C1 segment of cervical spinal cord (tissue), 14 donors: ENCODE data around the gene GPX6.
"Not testable (repeated sequence)": the region's sequence is repeated elsewhere in the genome, so short reads cannot be mapped to it uniquely, and the experiment has no call there.

ENCODE experiments used
- DNase-seq, 14 donors: peaks; one replicate each; lab custom pipeline; 2025; lab: John Stamatoyannopoulos, UW

GPX6 gene, protein sequence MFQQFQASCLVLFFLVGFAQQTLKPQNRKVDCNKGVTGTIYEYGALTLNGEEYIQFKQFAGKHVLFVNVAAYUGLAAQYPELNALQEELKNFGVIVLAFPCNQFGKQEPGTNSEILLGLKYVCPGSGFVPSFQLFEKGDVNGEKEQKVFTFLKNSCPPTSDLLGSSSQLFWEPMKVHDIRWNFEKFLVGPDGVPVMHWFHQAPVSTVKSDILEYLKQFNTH

GRCh38 chr6:28515676-28516075 lies at the start of gene GPX6:
Gene GPX6 (minus strand): TSS chr6:28515793. CDS start chr6:28515743, 50 bp downstream.
- no peak for DNase-seq

DNA sequence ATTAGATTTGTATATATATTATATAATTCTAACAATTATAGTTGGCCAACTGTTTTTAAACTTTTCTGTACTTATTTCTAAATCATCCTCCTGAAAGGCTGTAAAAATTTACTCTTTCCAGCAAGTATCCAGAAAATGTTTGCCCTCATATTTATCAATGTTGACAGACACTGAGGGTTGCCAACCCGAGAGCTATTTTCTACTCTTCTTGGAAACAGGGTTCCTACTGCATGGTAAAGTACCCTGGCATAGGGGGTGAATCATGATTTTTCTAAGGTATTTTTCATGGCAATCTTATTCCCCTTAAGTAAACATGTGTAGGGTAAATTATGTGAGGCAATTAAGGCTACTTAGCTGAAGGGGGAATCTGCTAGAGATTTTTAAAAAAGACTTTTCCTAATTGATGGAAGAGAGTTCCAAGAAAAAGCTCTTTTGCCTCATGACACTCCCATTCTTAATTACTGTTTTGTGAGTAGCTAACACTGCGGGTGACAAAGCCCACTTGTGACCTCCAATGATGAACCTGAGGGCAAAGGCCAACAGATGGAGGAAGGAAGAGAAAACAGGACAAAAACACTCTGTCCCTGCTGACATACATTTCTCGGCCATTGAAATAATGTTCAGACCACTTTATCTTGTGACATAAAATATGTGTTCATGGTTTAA lies 48.0 kb upstream of the GPX6 start:
- no peak for DNase-seq

GRCh38 chr6:28558629-28559028 lies 43.0 kb upstream of the GPX6 start:
- DNase-seq, result no peak

DNA sequence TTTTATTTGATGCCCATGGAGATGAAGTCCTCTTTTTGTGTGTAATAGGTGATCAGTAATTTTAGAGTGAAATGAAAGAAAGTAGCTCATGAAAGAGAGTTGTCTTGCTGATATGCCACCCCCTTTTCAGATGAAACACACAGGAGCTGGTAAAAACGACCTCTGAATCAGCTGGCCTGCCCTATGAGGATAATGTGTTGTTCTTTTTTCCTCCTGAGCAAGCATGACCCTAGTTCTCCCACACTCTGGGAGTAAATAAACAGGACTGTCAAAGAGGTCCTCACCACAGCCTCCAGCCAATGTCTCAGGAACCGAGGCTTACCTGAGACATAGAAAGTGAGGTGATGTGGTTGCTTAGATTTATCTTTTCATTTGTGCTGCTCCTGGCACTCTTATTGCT lies 39.5 kb upstream of the GPX6 start:
- DNase-seq, result no peak

GRCh38 chr6:28553986-28554881 lies 38.6 kb upstream of the GPX6 start:
- DNase-seq, result peak in 2 of 14 donors; percentile 0 to 4

DNA sequence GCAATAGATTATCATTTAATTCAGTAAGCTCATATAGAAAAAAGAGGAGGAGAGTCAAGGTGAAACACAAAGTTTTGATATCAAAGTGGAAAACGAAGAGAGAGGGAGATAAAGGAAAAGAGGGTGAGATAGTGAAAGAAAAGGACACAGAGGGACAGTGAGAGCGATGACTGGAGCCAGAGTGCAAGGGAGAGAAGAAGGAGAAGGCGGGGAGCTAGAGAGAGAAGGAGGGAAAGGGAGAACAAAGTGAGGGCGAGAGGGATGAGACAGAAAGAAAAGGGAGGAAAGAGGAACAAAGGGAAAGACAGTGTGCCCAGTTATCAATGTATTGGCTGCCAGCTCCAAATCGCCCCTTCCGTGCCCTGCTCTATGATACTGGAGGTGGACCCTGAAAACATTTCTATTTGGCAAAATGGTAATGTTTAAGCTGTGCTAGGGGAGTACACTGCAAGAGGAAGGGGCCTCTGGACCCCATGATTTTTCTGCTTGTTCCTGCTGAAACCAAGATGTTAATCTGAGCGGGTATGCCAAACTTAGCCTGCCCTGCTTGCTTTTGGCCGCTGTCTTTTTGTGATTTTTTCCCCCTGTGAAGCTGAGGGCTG lies 37.9 kb upstream of the GPX6 start:
- no peak for DNase-seq

DNA sequence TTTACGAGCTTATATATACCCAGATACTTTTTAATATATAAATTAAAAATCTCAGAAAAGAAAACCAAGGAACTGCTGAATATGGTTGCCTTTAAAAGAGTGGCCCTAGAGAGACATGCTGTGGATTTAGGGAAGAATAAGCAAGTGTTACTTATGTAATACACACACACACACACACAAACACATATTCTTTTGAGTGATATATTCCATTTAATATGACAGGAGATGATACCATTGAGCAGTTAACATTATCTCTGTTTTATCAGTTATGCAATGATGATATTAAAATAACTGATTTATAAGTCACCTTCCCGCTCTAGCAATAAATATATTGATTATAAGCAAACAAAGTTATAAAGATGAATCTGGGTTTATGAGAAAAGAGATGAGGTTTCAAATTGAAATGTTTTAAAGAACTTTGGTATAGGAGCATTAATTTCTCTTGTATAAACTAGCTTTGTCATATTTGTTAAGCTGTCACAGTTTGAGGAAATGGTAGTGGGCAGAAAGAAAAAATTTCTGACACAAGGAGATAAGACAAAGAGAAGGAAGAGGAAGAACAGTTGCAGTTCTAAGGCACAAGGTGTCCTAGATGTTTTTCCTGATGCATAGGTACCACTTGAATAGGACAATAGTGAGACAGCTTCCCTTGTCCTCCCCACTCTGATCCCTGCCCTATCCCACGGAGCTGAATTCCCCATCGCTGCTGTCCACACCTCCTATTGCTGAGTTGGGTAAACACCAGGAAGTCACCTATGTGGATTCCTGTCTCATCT lies 36.5 kb upstream of the GPX6 start:
- DNase-seq, result no peak

DNA sequence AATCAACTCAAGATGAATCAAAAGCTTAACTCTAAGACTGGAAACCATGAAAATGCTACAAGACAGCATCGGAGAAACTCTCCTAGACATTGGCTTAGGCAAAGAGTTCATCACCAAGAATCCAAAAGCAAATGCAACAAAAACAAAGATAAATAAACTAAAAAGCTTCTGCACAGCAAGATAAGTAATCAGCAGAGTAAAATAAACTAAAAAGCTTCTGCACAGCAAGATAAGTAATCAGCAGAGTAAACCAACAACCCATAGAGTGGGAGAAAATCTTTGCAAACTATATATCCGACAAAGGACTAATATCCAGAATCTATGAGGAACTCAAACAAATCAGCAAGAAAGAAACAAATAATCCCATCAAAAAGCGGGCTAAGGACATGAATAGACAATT lies 31.4 kb upstream of the GPX6 start:
- DNase-seq, result not testable (repeated sequence)

- DNase-seq, result no peak
Measured at GRCh38 chr6:28545955-28546354, 30.4 kb upstream of the GPX6 start.

DNA sequence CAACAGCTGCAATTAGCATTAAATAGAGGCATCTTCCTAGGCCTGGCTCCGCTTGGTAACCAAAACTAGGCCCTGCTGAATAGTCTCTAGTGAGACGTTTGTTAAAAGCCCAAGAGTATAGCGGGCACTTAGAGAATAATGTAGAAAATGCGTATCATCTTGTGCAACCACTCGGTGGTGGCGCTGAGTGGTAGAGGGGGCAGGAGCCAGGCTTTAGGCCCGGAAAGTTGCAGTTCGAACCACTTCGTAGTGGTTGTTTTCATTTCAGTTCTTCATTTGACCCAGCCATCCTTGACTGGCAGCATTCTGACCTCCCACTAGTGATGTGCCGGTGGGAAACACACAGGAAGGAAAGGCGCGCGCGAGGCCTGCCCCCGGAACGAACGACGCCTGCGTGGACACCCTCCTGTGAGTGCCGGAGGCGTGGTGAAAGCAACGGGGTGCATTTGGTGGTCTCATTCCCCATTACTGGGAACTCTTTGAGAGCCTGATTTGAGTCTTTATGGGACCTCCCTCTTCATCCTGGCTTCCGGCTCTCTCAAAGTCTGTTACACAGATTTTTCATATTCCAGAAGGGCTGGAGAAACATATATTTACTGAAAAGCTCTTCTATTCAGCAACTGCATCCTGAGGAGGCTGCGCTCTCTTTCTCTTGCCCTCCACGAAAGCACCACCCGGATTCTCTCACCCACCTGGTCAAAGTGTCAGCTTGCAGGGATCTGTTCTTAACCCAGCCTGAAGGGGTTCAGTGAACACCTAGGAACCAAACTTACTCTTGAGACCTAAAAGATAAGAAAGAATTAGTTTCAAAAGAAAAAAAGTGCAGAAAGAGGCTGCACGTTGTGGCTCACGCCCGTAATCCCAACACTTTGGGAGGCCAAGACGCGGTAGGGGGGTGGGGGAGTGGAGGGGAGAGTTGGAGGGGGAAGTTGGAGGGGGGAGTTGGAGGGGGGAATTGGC lies 28.3 kb upstream of the GPX6 start:
- DNase-seq, result peak in 1 of 14 donors; percentile 5

- DNase-seq, result peak in 2 of 14 donors; percentile 0 to 28
Measured at GRCh38 chr6:28542440-28543296, 27.1 kb upstream of the GPX6 start.

DNA sequence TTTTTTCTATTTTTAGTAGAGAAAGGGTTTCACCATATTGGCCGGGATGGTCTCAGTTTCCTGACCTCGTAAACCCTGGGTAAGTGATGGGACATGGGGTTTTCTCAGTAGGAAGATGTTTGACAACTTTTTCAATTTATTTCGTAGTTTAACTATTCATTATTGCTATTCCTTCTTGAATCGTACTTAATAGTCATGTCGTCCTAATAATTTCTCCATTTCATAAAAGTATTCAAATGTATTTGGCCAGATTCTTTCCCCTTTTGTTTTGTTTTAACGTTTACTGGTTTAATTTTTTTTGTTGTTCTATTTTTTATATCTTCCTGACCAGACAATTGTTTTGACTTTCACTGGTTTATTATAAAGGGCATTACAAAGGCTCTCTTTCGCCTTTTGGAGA lies 26.4 kb upstream of the GPX6 start:
- DNase-seq, result no peak

- peak in 1 of 14 donors; percentile 24 for DNase-seq
Measured at GRCh38 chr6:28537509-28538140, 22.0 kb upstream of the GPX6 start.

DNA sequence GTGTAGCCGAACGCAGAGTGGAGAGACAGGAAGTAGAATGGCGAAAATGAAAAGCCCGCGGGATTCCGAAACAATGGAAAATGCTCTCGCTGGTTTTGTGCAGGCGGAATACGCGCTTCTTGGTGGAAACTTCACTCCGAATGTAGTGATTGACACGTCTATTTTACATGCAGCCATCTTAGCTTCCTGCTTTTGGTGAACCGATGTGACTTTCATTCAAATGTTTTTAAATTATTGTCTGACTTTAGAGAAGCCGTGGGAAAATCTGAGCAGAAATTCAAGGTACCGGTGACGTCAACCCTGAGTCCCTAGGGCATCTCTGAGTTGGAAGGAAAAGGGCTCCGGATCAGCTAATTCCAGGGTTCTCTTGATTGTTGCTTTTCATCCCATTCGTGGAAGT lies 21.5 kb upstream of the GPX6 start:
- no peak for DNase-seq

- DNase-seq, result no peak
Measured at GRCh38 chr6:28534875-28535274, 19.3 kb upstream of the GPX6 start.

GRCh38 chr6:28534306-28534705 lies 18.7 kb upstream of the GPX6 start:
- no peak for DNase-seq

GRCh38 chr6:28531479-28532128 lies 16.0 kb upstream of the GPX6 start:
- DNase-seq, result no peak

- DNase-seq, result no peak
Measured at GRCh38 chr6:28530777-28531176, 15.2 kb upstream of the GPX6 start.
